KMS-11 (cell line): ENCODE data around the gene IL2RG.

ENCODE experiments used
- H2AFZ ChIP-seq: fragments of 200-600 bp; sonication (generic); 2 replicates; pipeline ENCODE4 v1.6.1; 2016; ENCODE audit warnings: antibody characterized with exemption, mixed run types, low read depth
- H3K27ac ChIP-seq: fragments of 200-600 bp; sonication (generic); 2 replicates; pipeline ENCODE4 v1.6.1; 2016; ENCODE audit warnings: mild to moderate bottlenecking, mixed run types
- H3K27me3 ChIP-seq: fragments of 200-600 bp; sonication (generic); 2 replicates; pipeline ENCODE4 v1.6.1; 2017; ENCODE audit warnings: mild to moderate bottlenecking, low read depth, mixed run types, moderate library complexity; ENCODE audit not compliant: insufficient read depth
- H3K36me3 ChIP-seq: fragments of 200-600 bp; sonication (generic); 2 replicates; pipeline ENCODE4 v1.6.1; 2017; ENCODE audit warnings: mild to moderate bottlenecking, mixed run types; ENCODE audit not compliant: insufficient read depth
- H3K4me1 ChIP-seq: fragments of 200-600 bp; sonication (generic); 2 replicates; pipeline ENCODE4 v1.6.1; 2016; ENCODE audit warnings: mild to moderate bottlenecking, low read depth, mixed run types; ENCODE audit not compliant: poor library complexity, severe bottlenecking
- H3K4me2 ChIP-seq: fragments of 200-600 bp; sonication (generic); 2 replicates; pipeline ENCODE4 v1.7.0; 2016; ENCODE audit warnings: mild to moderate bottlenecking, mixed run types
- H3K4me3 ChIP-seq: fragments of 200-600 bp; sonication (generic); IDR thresholded peaks from 2 replicates; pipeline ENCODE4 v1.6.1; 2017; ENCODE audit warnings: low read depth, low read length, mixed read lengths; ENCODE audit not compliant: insufficient read depth
- H3K79me2 ChIP-seq: fragments of 200-600 bp; sonication (generic); 2 replicates; pipeline ENCODE4 v1.6.1; 2016; ENCODE audit warnings: low read depth, mixed run types; ENCODE audit not compliant: insufficient read depth
- H3K9ac ChIP-seq: fragments of 200-600 bp; sonication (generic); 2 replicates; pipeline ENCODE4 v1.6.1; 2016; ENCODE audit warnings: mild to moderate bottlenecking, mixed run types
- H4K20me1 ChIP-seq: fragments of 200-600 bp; sonication (generic); 2 replicates; pipeline ENCODE4 v1.6.1; 2016; ENCODE audit warnings: mild to moderate bottlenecking, mixed run types; ENCODE audit not compliant: insufficient read depth
- CTCF ChIP-seq: fragments of 200-600 bp; sonication (generic); conservative IDR thresholded peaks from 2 replicates; pipeline ENCODE4 v1.6.1; 2017; ENCODE audit warnings: low read depth, mild to moderate bottlenecking, antibody characterized with exemption, low read length, moderate library complexity, mixed read lengths

Gene IL2RG

DNA sequence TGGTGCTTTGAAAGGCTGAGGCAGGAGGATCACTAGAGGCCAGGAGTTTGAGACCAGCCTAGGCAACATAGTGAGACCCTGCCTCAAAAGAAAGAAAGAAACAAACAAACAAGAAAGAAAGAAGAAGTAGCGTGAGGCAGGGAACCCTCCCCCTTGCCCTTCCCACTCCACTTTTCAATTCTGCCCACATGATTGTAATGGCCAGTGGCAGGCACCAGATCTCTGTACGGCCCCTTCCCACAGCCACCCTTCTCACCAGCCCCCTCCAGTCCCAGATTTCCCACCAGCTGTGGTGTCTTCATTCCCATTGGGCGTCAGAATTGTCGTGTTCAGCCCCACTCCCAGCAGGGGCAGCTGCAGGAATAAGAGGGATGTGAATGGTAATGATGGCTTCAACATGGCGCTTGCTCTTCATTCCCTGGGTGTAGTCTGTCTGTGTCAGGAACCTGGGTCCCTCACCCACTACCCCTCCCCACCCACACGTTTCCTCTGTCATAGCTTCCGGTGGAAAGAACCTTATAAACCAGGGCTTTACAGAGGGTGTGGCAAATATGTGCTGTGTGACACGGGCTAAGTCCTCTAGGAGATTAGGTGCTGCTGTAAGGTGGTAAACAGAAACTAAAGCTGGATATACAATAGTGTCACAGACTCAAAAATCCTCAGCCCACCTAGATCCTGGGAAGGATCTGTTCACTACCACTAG is at the start of gene IL2RG:
Gene IL2RG, minus strand, starts transcription at position 437 of the 703 bp plus-strand sequence. Its CDS starts 38 bp downstream, at position 399.
- peak within 1 kb of the TSS; percentile 89 for H3K4me2 ChIP-seq
- no peak within 1 kb of the TSS for H3K4me3 ChIP-seq
- no peaks in the 10 kb centered on the region for H3K27me3 ChIP-seq
- peak within 1 kb of the TSS; percentile 92 for H3K27ac ChIP-seq
- peak within 1 kb of the TSS; percentile 52; the same call in 1 of the 2 replicates for H2AFZ ChIP-seq
- no peaks in the 10 kb centered on the region for H4K20me1 ChIP-seq
- H3K79me2 ChIP-seq, result peaks cover 25% of the 10 kb centered on the region
- H3K4me1 ChIP-seq, result peaks cover 41% of the 10 kb centered on the region
- H3K9ac ChIP-seq, result peak within 1 kb of the TSS; percentile 75
- TF ChIP-seq CTCF, result no peak
- no peaks in the 10 kb centered on the region for H3K36me3 ChIP-seq

DNA sequence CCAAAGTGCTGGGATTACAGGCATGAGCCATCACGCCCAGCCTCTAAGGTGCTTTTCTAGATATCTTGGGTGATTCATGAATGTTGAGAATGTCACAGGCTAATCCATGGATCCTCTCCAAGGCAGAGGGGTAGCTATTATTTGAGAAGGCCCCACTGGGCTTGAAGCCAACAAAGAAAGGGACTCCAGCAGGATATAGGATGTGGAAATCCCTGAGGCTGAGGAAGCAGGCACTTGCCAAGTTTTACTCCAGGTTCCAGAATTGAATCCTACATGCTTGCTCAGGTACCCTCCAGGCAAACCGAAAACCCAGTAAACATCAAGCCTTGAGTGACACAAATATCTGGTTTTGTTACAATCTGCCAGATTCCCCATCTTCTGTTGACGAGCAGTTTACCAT is 49.1 kb upstream of the IL2RG start:
- Histone ChIP-seq H3K4me2 (no peak overlapping the region), H2AFZ (no peak overlapping the region), H3K9ac (no peak overlapping the region), H3K36me3 (no peaks in the 10 kb centered on the region), H3K27me3 (no peaks in the 10 kb centered on the region), H3K79me2 (no peaks in the 10 kb centered on the region), H4K20me1 (no peaks in the 10 kb centered on the region), H3K27ac (no peak overlapping the region), H3K4me1 (no peaks in the 10 kb centered on the region), H3K4me3 (no peak overlapping the region)
- TF ChIP-seq CTCF, result no peak

DNA sequence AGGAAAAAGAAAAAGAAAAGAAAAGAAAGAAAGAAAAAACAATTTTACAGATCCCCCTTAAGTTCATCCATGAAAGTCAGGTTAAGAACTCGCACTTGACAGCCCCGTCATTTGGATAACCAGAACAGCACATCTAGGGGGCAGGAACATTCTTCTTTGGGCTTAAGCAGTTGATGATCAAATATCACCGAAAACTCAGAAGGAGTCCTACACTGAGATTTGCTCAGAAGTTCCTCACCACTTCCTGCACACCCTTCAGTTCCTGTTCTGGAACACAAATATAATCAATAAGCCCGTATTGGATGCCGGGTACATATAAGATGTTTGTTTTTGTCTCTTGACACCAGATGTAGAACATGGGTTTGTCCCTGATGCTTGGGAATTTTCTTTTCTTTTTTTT is 48.0 kb upstream of the IL2RG start:
- H3K36me3 ChIP-seq, result no peaks in the 10 kb centered on the region
- H3K27me3 ChIP-seq, result no peaks in the 10 kb centered on the region
- no peaks in the 10 kb centered on the region for H4K20me1 ChIP-seq
- no peak overlapping the region for H3K4me2 ChIP-seq
- no peak for TF ChIP-seq CTCF
- H3K4me3 ChIP-seq, result no peak overlapping the region
- no peaks in the 10 kb centered on the region for H3K79me2 ChIP-seq
- H3K9ac ChIP-seq, result no peak overlapping the region
- no peak overlapping the region for H2AFZ ChIP-seq
- no peak overlapping the region for H3K27ac ChIP-seq
- H3K4me1 ChIP-seq, result no peaks in the 10 kb centered on the region

DNA sequence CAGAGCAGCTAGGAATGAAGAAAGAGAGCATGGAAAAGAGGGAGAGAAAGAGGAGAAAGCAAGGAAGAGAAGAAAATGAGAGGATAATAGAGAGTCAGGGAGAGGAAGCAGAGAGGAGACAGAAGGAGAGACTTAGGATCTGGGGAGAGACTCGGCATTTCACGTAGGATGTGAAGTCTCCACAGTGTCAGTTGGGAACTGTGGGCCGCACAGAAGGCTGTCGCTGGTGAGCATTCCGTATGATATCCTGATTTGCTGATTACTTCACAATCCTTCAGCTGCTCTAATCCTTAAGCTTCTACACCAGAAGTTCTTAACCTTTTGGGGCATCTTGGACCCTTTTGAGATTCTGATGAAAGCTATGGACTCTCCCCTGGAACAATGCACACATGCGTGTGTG is 47.2 kb upstream of the IL2RG start:
- TF ChIP-seq CTCF, result no peak
- Histone ChIP-seq H3K27me3 (no peaks in the 10 kb centered on the region), H3K4me2 (no peak overlapping the region), H3K79me2 (no peaks in the 10 kb centered on the region), H3K4me1 (no peaks in the 10 kb centered on the region), H3K27ac (no peak overlapping the region), H2AFZ (no peak overlapping the region), H4K20me1 (no peaks in the 10 kb centered on the region), H3K36me3 (no peaks in the 10 kb centered on the region), H3K4me3 (no peak overlapping the region), H3K9ac (no peak overlapping the region)
